ENCODE data around the gene TPR. TPM values are rescaled to one million over a fixed set of nuclear protein-coding genes. Genes with fewer than 3 reads are reported as not detected.
"Not testable (repeated sequence)": the region's sequence is repeated elsewhere in the genome, so short reads cannot be mapped to it uniquely, and the experiment has no call there.

Gene TPR
- total RNA-seq, 1 donor, result 68.8 TPM

DNA sequence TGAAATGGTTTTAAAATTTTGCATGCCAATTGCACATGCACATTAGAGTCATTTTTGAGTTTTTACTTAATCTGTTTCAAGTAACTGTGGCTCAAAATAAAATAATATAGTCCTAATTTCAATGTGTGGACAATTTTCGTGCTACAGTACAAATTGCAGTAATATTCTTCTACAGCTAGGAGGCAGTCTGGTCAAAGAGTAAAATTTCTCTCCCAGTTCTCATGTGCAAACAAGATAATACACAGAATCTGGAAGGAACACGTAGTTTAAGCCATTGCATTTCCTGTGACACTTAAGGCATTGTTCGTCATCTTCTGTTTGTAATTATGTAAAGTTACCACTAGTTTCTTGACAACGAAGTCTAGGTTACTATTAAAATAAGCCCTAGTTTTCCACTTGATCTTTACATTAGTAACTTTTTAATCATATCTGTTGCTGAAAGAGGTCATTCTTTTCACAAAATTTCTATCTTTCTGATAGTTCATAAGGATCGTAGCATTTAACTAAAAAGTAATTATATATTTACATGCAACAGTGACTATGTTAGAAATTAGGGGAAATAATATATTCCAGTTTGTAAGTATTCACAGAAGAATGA, 29.5 kb upstream of the TPR start:
- Histone ChIP-seq H3K4me2 (ENCODE audit: insufficient read depth, low read length) (no peak overlapping the region), H3K4me3 (ENCODE audit: insufficient read depth, low read length) (no peak overlapping the region), H3K4me1 (ENCODE audit: insufficient read depth, low read length) (peaks cover 5% of the 10 kb centered on the region), H4K20me1 (ENCODE audit: insufficient read depth, low read length) (no peaks in the 10 kb centered on the region), H3K27ac (ENCODE audit: low read depth, low read length) (peak overlapping the region; percentile 64), H3K36me3 (ENCODE audit: insufficient read depth, low read length) (peaks cover 40% of the 10 kb centered on the region), H3K9me3 (ENCODE audit: low read depth, low read length) (no peaks in the 10 kb centered on the region), H2AFZ (ENCODE audit: low read length) (no peak overlapping the region), H3K27me3 (ENCODE audit: insufficient read depth, low read length) (no peaks in the 10 kb centered on the region), H3K79me2 (ENCODE audit: insufficient read depth, low read length) (no peaks in the 10 kb centered on the region)
- peak; percentile 80 for TF ChIP-seq CTCF (IDR thresholded peaks at IDR 0.05; ENCODE audit: extremely low read depth, low read depth, low read length)
- DNase-seq (ENCODE audit: insufficient read length, low spot score, missing footprints), result peak; percentile 58

DNA sequence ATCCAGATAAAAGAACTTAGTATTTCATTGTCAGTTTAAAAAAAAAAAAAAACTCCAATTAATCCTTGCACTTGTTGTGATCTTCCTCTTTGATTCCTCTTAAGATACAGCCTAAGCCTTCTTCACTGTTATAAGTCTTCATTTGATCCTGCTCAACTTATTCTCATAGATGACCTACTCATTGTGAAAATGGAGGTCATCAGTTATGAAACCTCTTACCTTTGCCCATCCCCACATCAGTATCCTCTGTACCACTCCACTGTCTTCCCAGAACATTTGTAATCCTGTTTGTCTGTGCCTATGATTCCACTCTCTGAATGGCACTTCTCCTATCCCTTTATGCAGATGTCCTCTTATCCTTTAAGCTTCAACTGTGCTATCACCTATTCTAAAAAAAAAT, 28.6 kb upstream of the TPR start:
- no peak for TF ChIP-seq CTCF (IDR thresholded peaks at IDR 0.05; ENCODE audit: extremely low read depth, low read depth, low read length)
- H4K20me1 ChIP-seq (ENCODE audit: insufficient read depth, low read length), result no peaks in the 10 kb centered on the region
- peaks cover 5% of the 10 kb centered on the region for H3K4me1 ChIP-seq (ENCODE audit: insufficient read depth, low read length)
- H3K79me2 ChIP-seq (ENCODE audit: insufficient read depth, low read length), result no peaks in the 10 kb centered on the region
- peaks cover 49% of the 10 kb centered on the region for H3K36me3 ChIP-seq (ENCODE audit: insufficient read depth, low read length)
- H3K4me3 ChIP-seq (ENCODE audit: insufficient read depth, low read length), result no peak overlapping the region
- no peak for DNase-seq (ENCODE audit: insufficient read length, low spot score, missing footprints)
- H2AFZ ChIP-seq (ENCODE audit: low read length), result no peak overlapping the region
- H3K27ac ChIP-seq (ENCODE audit: low read depth, low read length), result peak overlapping the region; percentile 36
- no peaks in the 10 kb centered on the region for H3K9me3 ChIP-seq (ENCODE audit: low read depth, low read length)
- H3K4me2 ChIP-seq (ENCODE audit: insufficient read depth, low read length), result no peak overlapping the region
- H3K27me3 ChIP-seq (ENCODE audit: insufficient read depth, low read length), result no peaks in the 10 kb centered on the region

DNA sequence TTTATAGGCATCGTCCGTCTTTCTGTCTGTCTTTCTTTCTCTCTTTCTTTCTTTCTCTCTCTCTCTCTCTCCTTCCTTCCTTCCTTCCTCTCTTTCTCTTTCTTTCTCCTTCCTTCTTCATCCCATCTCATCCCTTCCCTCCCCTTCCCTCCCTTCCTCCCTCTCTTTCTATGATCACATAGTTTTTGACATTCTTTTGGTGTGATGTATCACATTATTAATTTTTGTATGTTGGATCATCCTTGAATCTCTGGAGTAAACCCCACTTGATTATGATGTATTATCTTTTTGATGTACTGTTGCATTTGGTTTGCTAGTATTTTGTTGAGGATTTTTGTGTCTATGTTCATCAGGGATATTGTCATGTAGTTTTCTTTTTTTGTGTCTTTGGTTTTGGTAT, 26.4 kb upstream of the TPR start:
- not testable (repeated sequence) for H3K4me1 ChIP-seq (ENCODE audit: insufficient read depth, low read length); H4K20me1 ChIP-seq (ENCODE audit: insufficient read depth, low read length); H2AFZ ChIP-seq (ENCODE audit: low read length); H3K27ac ChIP-seq (ENCODE audit: low read depth, low read length); DNase-seq (ENCODE audit: insufficient read length, low spot score, missing footprints); H3K9me3 ChIP-seq (ENCODE audit: low read depth, low read length); H3K4me3 ChIP-seq (ENCODE audit: insufficient read depth, low read length); H3K27me3 ChIP-seq (ENCODE audit: insufficient read depth, low read length); H3K79me2 ChIP-seq (ENCODE audit: insufficient read depth, low read length); H3K4me2 ChIP-seq (ENCODE audit: insufficient read depth, low read length)
- H3K36me3 ChIP-seq (ENCODE audit: insufficient read depth, low read length), result peaks cover 43% of the 10 kb centered on the region

DNA sequence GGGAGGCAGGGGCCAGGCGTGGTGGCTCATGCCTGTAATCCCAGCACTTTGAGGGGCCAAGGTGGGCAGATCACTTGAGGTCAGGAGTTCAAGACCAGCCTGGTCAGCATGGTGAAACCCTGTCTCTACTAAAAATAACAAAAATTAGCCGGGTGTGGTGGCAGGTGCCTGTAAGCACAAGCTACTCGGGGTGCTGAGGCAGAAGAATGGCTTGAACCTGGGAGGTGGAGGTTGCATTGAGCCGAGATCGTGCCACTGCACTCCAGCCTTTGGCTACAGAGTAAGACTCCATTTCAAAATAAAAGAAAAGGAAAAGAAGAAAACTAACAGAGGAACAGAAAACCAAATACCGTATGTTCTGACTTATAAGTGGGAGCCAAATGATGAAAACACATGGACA, 17.7 kb upstream of the TPR start:
- H3K9me3 ChIP-seq (ENCODE audit: low read depth, low read length); H3K4me1 ChIP-seq (ENCODE audit: insufficient read depth, low read length); H3K4me3 ChIP-seq (ENCODE audit: insufficient read depth, low read length); DNase-seq (ENCODE audit: insufficient read length, low spot score, missing footprints); H2AFZ ChIP-seq (ENCODE audit: low read length); H3K27ac ChIP-seq (ENCODE audit: low read depth, low read length); H3K79me2 ChIP-seq (ENCODE audit: insufficient read depth, low read length); H3K27me3 ChIP-seq (ENCODE audit: insufficient read depth, low read length); H4K20me1 ChIP-seq (ENCODE audit: insufficient read depth, low read length); H3K4me2 ChIP-seq (ENCODE audit: insufficient read depth, low read length): not testable (repeated sequence)
- H3K36me3 ChIP-seq (ENCODE audit: insufficient read depth, low read length), result peaks cover 76% of the 10 kb centered on the region

- Histone ChIP-seq H3K4me1 (ENCODE audit: insufficient read depth, low read length) (no peaks in the 10 kb centered on the region), H4K20me1 (ENCODE audit: insufficient read depth, low read length) (no peaks in the 10 kb centered on the region), H3K4me2 (ENCODE audit: insufficient read depth, low read length) (no peak overlapping the region), H3K36me3 (ENCODE audit: insufficient read depth, low read length) (peaks cover 75% of the 10 kb centered on the region), H3K27ac (ENCODE audit: low read depth, low read length) (no peak overlapping the region), H2AFZ (ENCODE audit: low read length) (no peak overlapping the region), H3K79me2 (ENCODE audit: insufficient read depth, low read length) (no peaks in the 10 kb centered on the region), H3K27me3 (ENCODE audit: insufficient read depth, low read length) (no peaks in the 10 kb centered on the region), H3K9me3 (ENCODE audit: low read depth, low read length) (no peaks in the 10 kb centered on the region), H3K4me3 (ENCODE audit: insufficient read depth, low read length) (no peak overlapping the region)
- no peak for DNase-seq (ENCODE audit: insufficient read length, low spot score, missing footprints)
- TF ChIP-seq CTCF (IDR thresholded peaks at IDR 0.05; ENCODE audit: extremely low read depth, low read depth, low read length), result no peak
Observed at GRCh38 chr1:186391841-186392240, 16.8 kb upstream of the TPR start.
